Neural progenitor cell (in vitro differentiated cells): Measurements from ENCODE around the gene SNN. TPM values are rescaled to one million over a fixed set of nuclear protein-coding genes. Genes with fewer than 3 reads are reported as not detected.

ENCODE experiments used
- DNase-seq: peaks from one replicate; pipeline ENCODE4 v3.0.0-alpha.2; 2016; ENCODE audit warnings: low spot score
- H2AFZ ChIP-seq: fragments of 200-600 bp; sonication (generic); replicated peaks from 2 replicates; pipeline ENCODE4 v1.6.1; 2016; ENCODE audit warnings: antibody characterized with exemption
- H3F3A ChIP-seq: fragments of 200-600 bp; sonication (generic); 2 replicates; pipeline ENCODE4 v1.6.1; 2016; ENCODE audit warnings: antibody characterized with exemption, low read depth
- H3K27ac ChIP-seq: fragments of 200-600 bp; sonication (generic); 2 replicates; pipeline ENCODE4 v1.5.1; 2016; ENCODE audit warnings: mild to moderate bottlenecking
- H3K27me3 ChIP-seq: fragments of 200-600 bp; sonication (generic); 2 replicates; pipeline ENCODE4 v1.6.1; 2016; ENCODE audit warnings: mild to moderate bottlenecking, moderate library complexity
- H3K36me3 ChIP-seq: fragments of 200-600 bp; sonication (generic); 2 replicates; pipeline ENCODE4 v1.5.1; 2016
- H3K4me1 ChIP-seq: fragments of 200-600 bp; sonication (generic); 2 replicates; pipeline ENCODE4 v1.6.1; 2016; ENCODE audit warnings: mixed run types
- H3K4me2 ChIP-seq: fragments of 200-600 bp; sonication (generic); 2 replicates; pipeline ENCODE4 v1.6.1; 2016
- H3K4me3 ChIP-seq: fragments of 200-600 bp; sonication (generic); 2 replicates; pipeline ENCODE4 v1.5.1; 2016
- H3K79me2 ChIP-seq: fragments of 200-600 bp; sonication (generic); 2 replicates; pipeline ENCODE4 v1.6.1; 2016; ENCODE audit warnings: low read depth
- H3K9ac ChIP-seq: fragments of 200-600 bp; sonication (generic); 2 replicates; pipeline ENCODE4 v1.6.1; 2016
- H3K9me3 ChIP-seq: fragments of 200-600 bp; sonication (generic); 2 replicates; pipeline ENCODE4 v1.5.1; 2016; ENCODE audit warnings: low read depth
- H4K20me1 ChIP-seq: fragments of 200-600 bp; sonication (generic); 2 replicates; pipeline ENCODE4 v1.6.1; 2016; ENCODE audit warnings: low read depth
- H3K27ac Mint-ChIP-seq: 3 replicates; pipeline ENCODE4 v1.8.0; 2021; ENCODE audit warnings: mixed read lengths
- H3K27me3 Mint-ChIP-seq: 2 replicates; pipeline ENCODE4 v1.8.0; 2022; ENCODE audit warnings: low read depth, mild to moderate bottlenecking, inconsistent platforms, moderate library complexity, mixed read lengths; ENCODE audit not compliant: insufficient read depth
- H3K36me3 Mint-ChIP-seq: 3 replicates; pipeline ENCODE4 v1.8.0; 2021; ENCODE audit warnings: mixed read lengths
- H3K4me1 Mint-ChIP-seq: 3 replicates; pipeline ENCODE4 v1.8.0; 2021; ENCODE audit warnings: mixed read lengths
- H3K4me3 Mint-ChIP-seq: 3 replicates; pipeline ENCODE4 v1.8.0; 2021; ENCODE audit warnings: mild to moderate bottlenecking, moderate library complexity, mixed read lengths
- H3K9me3 Mint-ChIP-seq: 3 replicates; pipeline ENCODE4 v1.8.0; 2020; ENCODE audit warnings: mixed read lengths
- CTCF ChIP-seq: fragments of 200-600 bp; sonication (generic); IDR thresholded peaks from 2 replicates; pipeline ENCODE4 v1.5.1; 2017; ENCODE audit warnings: antibody characterized with exemption, mild to moderate bottlenecking
- EZH2 ChIP-seq: fragments of 200-600 bp; sonication (generic); IDR thresholded peaks from 2 replicates; pipeline ENCODE4 v1.6.1; 2017; ENCODE audit warnings: antibody characterized with exemption, mild to moderate bottlenecking, moderate library complexity
- EZH2phosphoT487 ChIP-seq: fragments of 200-600 bp; sonication (generic); IDR thresholded peaks from 2 replicates; pipeline ENCODE4 v1.6.1; 2017; ENCODE audit warnings: antibody characterized with exemption
- total RNA-seq: library from RNA; depleted of rRNA; stranded (reverse); fragments of >200 nt; gene quantifications from 2 replicates; pipeline ENCODE4 v1.2.3, GENCODE V29; 2015; ENCODE audit warnings: low replicate concordance

SNN gene
- total RNA-seq, 1 donor from 2014 or later, result 48.7 TPM

DNA sequence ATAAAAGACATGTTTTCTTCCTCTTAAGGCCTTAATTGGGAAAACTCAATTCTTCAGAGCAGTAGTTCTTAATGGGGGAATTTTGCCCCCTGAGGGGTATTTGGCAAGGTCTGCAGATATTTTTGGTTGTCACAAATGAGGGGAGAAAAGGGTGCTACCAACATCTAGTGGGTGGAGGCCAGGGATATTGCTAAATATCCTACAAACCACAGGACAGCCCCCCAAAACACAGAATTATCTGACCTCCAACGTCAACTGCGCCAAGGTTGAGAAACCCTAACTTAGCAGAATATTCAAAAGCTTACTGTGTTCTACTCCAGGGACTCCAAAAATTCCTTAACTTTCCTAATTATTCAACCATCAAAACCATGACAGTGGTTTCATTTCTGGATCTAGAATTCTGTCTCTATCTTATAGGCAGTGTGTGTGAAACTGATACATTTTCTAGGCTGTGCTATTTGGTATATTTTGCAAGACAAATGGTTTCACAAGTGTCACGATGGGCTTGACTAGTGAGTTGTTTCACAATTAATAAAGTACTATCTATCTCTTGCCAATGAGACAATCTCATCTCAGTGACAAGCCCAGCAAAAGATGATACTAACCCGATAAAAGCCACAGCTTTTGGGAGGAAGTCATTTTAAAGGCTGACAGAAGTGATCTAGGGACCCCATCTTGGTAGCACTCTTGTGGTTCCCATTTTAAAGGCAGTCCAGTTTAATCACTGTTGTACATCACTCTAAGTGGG lies 59.7 kb downstream of the SNN start:
- Mint-ChIP-seq H3K27ac (no peak overlapping the region), H3K36me3 (peaks cover 17% of the 10 kb centered on the region), H3K4me1 (peaks cover 10% of the 10 kb centered on the region), H3K27me3 (peaks cover 2% of the 10 kb centered on the region), H3K9me3 (no peaks in the 10 kb centered on the region), H3K4me3 (no peak overlapping the region)
- Histone ChIP-seq H3K36me3 (no peaks in the 10 kb centered on the region), H2AFZ (no peak overlapping the region), H3K4me3 (no peak overlapping the region), H3K9ac (no peak overlapping the region), H3K4me2 (no peak overlapping the region), H3K9me3 (no peaks in the 10 kb centered on the region), H3K27me3 (no peaks in the 10 kb centered on the region), H3K4me1 (no peaks in the 10 kb centered on the region), H4K20me1 (peaks cover 7% of the 10 kb centered on the region), H3F3A (no peaks in the 10 kb centered on the region), H3K27ac (no peak overlapping the region), H3K79me2 (no peaks in the 10 kb centered on the region)
- no peak for DNase-seq
- TF ChIP-seq EZH2phosphoT487 (no peak), EZH2 (no peak), CTCF (no peak)

Other genes starting within 250 kb of the SNN start
- 42.5 and 50.0 TPM in 2 replicates for gene LITAF, start 81.5 kb upstream of the SNN start, total RNA-seq
- gene TXNDC11, start 74.4 kb downstream of the SNN start, total RNA-seq, result 7.4 and 11.4 TPM in 2 replicates
- gene ZC3H7A, start 128.8 kb downstream of the SNN start, total RNA-seq, result 33.8 and 82.6 TPM in 2 replicates
- gene RSL1D1, start 183.1 kb downstream of the SNN start, total RNA-seq, result 183 and 384 TPM in 2 replicates
- gene GSPT1, start 247.5 kb downstream of the SNN start, total RNA-seq, result 74.1 and 94.3 TPM in 2 replicates